Endothelial cell of hepatic sinusoid (primary cell): ENCODE results near the gene CNNM3.

Source experiments
- in situ Hi-C: cut with HindIII; loops from 2 replicates; pipeline ENCODE4 v1.10.0; 2017; ENCODE audit warnings: low sequenced_read_pairs

CNNM3 gene

GRCh38 chr2:96838345-96839292, 22.6 kb downstream of the CNNM3 start:
- in situ Hi-C loops = no loop called here

- in situ Hi-C loops = no loop called here
Observed at GRCh38 chr2:96839293-96839874, 23.3 kb downstream of the CNNM3 start.

GRCh38 chr2:96839875-96840850, 24.1 kb downstream of the CNNM3 start:
- in situ Hi-C loops = no loop called here

- in situ Hi-C loops = no loop called here
Observed at GRCh38 chr2:96841701-96842495, 25.8 kb downstream of the CNNM3 start.

- in situ Hi-C loops = no loop called here
Observed at GRCh38 chr2:96842600-96842999, 26.5 kb downstream of the CNNM3 start.

- in situ Hi-C loops = no loop called here
Observed at GRCh38 chr2:96843538-96844268, 27.6 kb downstream of the CNNM3 start, which contains the start of gene ANKRD23. ANKRD23 (minus strand) TSS chr2:96844021; CDS start chr2:96843992, 29 bp downstream.

- in situ Hi-C loops = no loop called here
Observed at GRCh38 chr2:96844405-96844808, 28.3 kb downstream of the CNNM3 start.

GRCh38 chr2:96846825-96847224, 30.8 kb downstream of the CNNM3 start:
- in situ Hi-C loops = no loop called here

- in situ Hi-C loops = no loop called here
Observed at GRCh38 chr2:96847586-96847985, 31.5 kb downstream of the CNNM3 start.

- in situ Hi-C loops = no loop called here
Observed at GRCh38 chr2:96848264-96848663, 32.2 kb downstream of the CNNM3 start.

- in situ Hi-C loops = no loop called here
Observed at GRCh38 chr2:96852667-96853066, 36.6 kb downstream of the CNNM3 start.

GRCh38 chr2:96853321-96853720, 37.3 kb downstream of the CNNM3 start:
- in situ Hi-C loops = no loop called here

GRCh38 chr2:96856776-96857666, 41.0 kb downstream of the CNNM3 start:
- in situ Hi-C loops = no loop called here

- in situ Hi-C loops = no loop called here
Observed at GRCh38 chr2:96857667-96858372, 41.8 kb downstream of the CNNM3 start, which contains the start of gene ANKRD39. ANKRD39 (minus strand) TSS chr2:96858016; CDS start chr2:96857987, 29 bp downstream.

GRCh38 chr2:96859099-96859649, 43.1 kb downstream of the CNNM3 start:
- in situ Hi-C loops = no loop called here

- in situ Hi-C loops = no loop called here
Observed at GRCh38 chr2:96859681-96860064, 43.6 kb downstream of the CNNM3 start.
